NCI-H524 treated with DMSO at 0.1 percent for 48 hours (cell line): ENCODE results near the gene KLF6.
A peak's percentile ranks its signal among the peaks of the same experiment; 100 is the strongest.

ENCODE experiments used
- DNase-seq: peaks from one replicate; lab custom pipeline; 2025; lab: John Stamatoyannopoulos, UW

KLF6 gene

GRCh38 chr10:3787816-3788215 lies 2.8 kb upstream of the KLF6 start:
- DNase-seq, result no peak

GRCh38 chr10:3787016-3787400 lies 2.0 kb upstream of the KLF6 start:
- DNase-seq, result no peak

- DNase-seq, result peak; percentile 7
Observed at GRCh38 chr10:3786295-3787015, 1.4 kb upstream of the KLF6 start.

- DNase-seq, result no peak
Observed at GRCh38 chr10:3785851-3786271, 852 bp upstream of the KLF6 start.

GRCh38 chr10:3785251-3785850 lies 342 bp upstream of the KLF6 start:
- peak; percentile 49 for DNase-seq

- DNase-seq, result no peak
Observed at GRCh38 chr10:3783682-3784432, 1.2 kb downstream of the KLF6 start.

- no peak for DNase-seq
Observed at GRCh38 chr10:3783316-3783681, 1.7 kb downstream of the KLF6 start.

- DNase-seq, result no peak
Observed at GRCh38 chr10:3782451-3783315, 2.3 kb downstream of the KLF6 start.

- DNase-seq, result no peak
Observed at GRCh38 chr10:3782146-3782450, 2.9 kb downstream of the KLF6 start.

- no peak for DNase-seq
Observed at GRCh38 chr10:3781468-3782145, 3.4 kb downstream of the KLF6 start.

- no peak for DNase-seq
Observed at GRCh38 chr10:3780771-3781467, 4.1 kb downstream of the KLF6 start.

GRCh38 chr10:3780021-3780770 lies 4.8 kb downstream of the KLF6 start:
- no peak for DNase-seq

GRCh38 chr10:3779158-3779741 lies 5.8 kb downstream of the KLF6 start:
- no peak for DNase-seq

- no peak for DNase-seq
Observed at GRCh38 chr10:3778692-3779157, 6.3 kb downstream of the KLF6 start.

- no peak for DNase-seq
Observed at GRCh38 chr10:3777981-3778691, 6.9 kb downstream of the KLF6 start.

GRCh38 chr10:3776796-3777571 lies 8.0 kb downstream of the KLF6 start:
- no peak for DNase-seq

GRCh38 chr10:3775696-3776551 lies 9.1 kb downstream of the KLF6 start:
- DNase-seq, result no peak
